ENCODE measurements around the gene SH3RF3.

SH3RF3 gene

DNA sequence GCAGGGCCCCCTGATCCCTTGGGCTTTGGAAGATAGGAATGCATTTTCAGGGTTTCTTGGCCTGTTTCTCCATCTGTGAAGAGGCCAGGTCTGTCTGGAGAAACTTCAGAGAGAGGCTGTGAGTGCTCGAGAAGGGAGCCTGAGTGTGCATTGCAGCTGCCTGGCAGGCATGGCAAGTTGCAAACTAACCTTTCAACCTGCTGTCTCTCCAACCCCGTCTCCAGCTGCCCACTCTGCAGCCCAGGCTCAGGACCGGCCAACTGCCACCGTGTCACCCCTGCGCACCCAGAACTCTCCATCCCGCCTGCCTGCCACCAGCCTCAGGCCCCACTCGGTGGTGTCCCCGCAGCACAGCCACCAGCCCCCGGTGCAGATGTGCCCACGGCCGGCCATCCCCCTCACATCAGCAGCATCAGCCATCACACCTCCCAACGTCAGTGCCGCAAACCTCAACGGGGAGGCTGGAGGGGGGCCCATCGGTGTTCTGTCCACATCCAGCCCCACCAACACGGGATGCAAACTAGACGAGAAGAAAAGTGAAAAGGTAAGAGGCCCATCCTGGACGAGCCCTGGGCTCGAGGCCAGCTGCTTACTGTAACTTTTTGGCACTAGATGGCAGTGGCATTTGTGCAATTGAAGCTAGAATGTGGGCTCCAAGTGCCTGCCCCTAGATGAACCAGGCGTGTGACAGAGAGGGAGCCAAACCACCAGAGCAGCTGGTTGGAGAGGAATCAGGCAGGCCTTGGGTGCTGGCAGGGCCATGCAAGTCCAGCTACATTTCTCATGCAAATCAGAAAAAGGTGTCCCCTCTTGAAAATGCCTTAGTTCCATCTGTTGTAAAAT is 320.2 kb downstream of the SH3RF3 start:
- no peak for DNase-seq (ENCODE audit: low read depth in 2 of 2)

- no peak for DNase-seq (ENCODE audit: low read depth in 2 of 2)
These were observed 321.7 kb downstream of the SH3RF3 start for GRCh38 chr2:109450574-109451273.

- DNase-seq (ENCODE audit: low read depth in 2 of 2) = no peak
These were observed 322.7 kb downstream of the SH3RF3 start for GRCh38 chr2:109451671-109452070.

GRCh38 chr2:109452318-109453305 is 323.6 kb downstream of the SH3RF3 start:
- no peak for DNase-seq (ENCODE audit: low read depth in 2 of 2)

DNA sequence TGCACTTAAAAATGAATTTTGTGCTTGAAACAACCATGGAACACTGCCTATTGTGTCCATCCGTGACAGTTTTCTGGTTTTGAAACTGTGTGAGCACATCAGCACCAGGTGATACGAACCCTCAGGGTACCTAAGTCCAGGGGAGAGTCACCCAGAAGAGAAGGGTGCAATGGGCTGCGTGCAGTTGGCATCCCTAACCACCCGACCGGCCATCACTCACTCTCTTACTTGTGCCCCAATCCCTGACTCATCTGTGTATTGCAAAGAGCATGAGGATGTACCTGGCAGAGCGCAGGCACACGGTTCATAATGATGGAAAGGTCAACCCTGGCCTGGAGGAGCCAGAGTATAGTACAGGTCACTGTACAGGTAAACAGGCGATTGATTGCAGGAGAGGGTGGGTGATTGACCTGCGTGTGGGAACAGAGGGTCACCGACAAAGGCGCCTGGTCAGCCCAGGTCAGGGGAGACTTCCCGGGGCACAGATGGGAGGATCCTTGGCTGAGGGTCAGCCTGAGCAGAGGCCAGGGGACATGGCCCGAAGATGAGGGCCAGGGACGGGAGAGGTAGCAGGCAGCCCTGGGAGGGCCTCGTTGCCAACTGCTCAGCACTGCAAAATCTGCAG is 324.5 kb downstream of the SH3RF3 start:
- DNase-seq (ENCODE audit: low read depth in 2 of 2) = no peak

DNA sequence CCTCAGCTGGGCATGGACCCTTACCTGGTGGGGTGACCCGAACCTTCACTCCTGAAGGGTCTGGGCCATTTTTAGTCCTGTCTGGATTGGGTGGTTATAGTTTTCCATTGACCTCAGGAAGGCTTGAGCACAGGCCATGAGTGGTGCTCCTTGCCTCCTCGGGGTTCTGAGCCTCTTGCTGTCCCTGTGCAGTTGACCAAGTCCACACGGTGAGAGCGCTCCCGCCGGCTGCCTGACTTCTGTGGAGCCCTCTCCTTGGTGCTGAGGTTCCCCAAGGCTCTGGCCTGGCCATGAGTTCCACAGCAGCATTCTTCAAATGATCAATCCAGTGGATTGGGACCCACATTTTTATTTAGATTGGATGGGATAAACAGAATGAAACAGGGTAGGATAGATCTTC is 325.3 kb downstream of the SH3RF3 start:
- no peak for DNase-seq (ENCODE audit: low read depth in 2 of 2)

GRCh38 chr2:109454765-109455394 is 325.9 kb downstream of the SH3RF3 start:
- no peak for DNase-seq (ENCODE audit: low read depth in 2 of 2)

DNA sequence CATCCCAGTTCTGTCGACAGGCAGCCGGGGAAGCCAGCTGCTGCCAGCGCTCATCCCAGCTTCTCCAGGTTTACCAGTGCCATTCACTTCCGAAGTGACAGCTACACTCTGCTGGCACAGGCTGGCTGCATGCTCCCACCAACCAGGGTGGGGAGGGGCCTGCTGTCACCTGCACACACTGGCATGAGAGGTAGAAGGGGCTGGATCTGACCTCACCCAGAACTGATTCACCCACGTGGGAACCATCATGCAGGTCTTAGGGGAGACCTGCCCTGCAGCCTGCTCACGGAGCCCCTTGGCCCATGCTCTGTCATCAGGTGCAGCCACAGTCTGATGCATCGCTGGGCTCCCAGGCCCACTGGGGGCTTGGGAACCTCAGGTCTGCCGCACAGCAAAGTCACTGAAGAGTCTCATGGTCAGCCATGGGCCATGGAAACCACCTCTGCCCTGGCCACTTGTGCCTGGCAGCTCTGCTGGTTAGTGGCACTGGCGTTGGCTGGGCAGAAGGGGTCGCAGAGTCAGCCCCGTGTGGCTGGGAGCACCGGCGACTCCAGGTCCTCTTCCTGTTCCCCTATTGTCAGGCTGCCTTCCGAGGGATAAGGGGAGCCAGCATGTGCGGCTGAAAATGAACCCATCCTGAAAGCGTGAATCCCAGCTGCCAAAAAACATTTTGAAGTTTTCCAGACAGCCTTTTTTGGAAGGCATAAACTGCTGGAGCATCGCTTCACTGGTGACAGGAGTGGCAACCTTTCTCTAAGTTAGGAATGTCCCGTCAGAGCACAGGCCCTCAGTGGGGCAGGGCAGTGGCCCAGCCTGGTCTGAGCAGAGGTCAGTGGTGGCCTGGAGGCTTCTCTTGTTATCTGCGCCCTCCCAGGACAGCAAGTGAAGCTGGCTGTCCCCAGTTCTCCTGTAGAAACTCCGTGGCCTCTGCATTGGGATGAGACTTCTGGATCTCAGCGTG is 327.0 kb downstream of the SH3RF3 start:
- no peak for DNase-seq (ENCODE audit: low read depth in 2 of 2)

- no peak for DNase-seq (ENCODE audit: low read depth in 2 of 2)
These were observed 327.8 kb downstream of the SH3RF3 start for GRCh38 chr2:109456776-109457175.

GRCh38 chr2:109457366-109457765 is 328.4 kb downstream of the SH3RF3 start:
- DNase-seq (ENCODE audit: low read depth in 2 of 2) = no peak

- DNase-seq (ENCODE audit: low read depth in 2 of 2) = no peak
These were observed 328.8 kb downstream of the SH3RF3 start for GRCh38 chr2:109457794-109458193.

DNA sequence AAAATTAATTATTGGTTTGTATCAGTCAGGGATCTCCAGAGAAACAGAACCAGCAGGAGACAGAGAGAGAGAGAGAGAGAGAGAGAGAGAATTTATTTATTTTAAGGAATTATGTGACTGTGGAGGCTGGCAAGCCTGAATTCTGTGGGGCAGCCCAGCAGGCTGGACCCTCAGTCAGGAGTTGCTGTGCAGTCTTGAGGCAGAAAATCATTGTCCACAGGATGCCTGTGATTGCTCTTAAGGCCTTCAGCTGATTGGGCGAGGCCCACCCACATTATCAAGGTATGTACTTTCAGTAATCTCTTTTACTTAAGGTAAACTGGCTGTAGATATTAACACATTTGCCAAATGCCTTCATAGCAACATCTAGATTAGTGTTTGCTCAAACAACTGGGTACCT is 329.5 kb downstream of the SH3RF3 start:
- no peak for DNase-seq (ENCODE audit: low read depth in 2 of 2)

DNA sequence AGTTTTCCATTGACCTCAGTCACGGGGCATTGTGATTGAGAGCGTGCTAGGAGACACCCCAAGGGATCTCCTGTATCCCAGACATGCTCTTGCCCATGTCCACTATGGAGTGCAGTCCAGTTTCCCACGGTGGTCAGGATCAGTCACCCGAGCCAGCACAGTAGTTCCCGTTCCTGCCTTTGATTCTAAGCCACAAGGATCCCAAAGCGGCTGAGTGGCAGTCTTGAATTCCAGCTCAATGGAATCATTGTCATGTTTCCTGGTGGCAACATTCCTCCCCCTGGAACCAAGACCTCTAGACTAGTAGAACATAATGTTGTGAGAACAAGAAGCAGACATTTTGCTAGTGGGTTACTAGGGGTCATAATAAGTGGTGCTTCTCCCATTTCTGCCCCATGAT is 330.5 kb downstream of the SH3RF3 start:
- DNase-seq (ENCODE audit: low read depth in 2 of 2) = no peak

GRCh38 chr2:109460553-109461324 is 331.7 kb downstream of the SH3RF3 start:
- no peak for DNase-seq (ENCODE audit: low read depth in 2 of 2)

DNA sequence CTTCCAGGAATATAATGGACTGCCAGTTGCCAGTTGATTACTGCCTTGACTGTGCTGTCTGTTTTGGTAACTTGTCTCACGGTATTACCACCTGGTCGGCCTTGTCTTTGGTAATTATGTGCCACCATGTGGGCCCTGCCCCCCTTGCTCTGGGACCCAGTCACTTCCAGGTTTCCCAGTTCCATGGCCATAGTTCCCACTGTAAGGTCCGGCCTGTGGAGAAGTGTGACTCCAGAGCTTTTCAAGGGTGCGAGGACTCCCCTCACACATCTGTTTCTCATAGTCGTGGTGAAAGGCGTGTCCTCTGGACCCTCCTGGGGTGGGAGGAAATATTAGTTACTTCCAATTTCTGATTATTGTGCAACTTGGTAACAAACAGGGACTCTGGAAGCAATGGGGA is 334.2 kb downstream of the SH3RF3 start:
- no peak for DNase-seq (ENCODE audit: low read depth in 2 of 2)

GRCh38 chr2:109463891-109464290 is 334.9 kb downstream of the SH3RF3 start:
- no peak for DNase-seq (ENCODE audit: low read depth in 2 of 2)

DNA sequence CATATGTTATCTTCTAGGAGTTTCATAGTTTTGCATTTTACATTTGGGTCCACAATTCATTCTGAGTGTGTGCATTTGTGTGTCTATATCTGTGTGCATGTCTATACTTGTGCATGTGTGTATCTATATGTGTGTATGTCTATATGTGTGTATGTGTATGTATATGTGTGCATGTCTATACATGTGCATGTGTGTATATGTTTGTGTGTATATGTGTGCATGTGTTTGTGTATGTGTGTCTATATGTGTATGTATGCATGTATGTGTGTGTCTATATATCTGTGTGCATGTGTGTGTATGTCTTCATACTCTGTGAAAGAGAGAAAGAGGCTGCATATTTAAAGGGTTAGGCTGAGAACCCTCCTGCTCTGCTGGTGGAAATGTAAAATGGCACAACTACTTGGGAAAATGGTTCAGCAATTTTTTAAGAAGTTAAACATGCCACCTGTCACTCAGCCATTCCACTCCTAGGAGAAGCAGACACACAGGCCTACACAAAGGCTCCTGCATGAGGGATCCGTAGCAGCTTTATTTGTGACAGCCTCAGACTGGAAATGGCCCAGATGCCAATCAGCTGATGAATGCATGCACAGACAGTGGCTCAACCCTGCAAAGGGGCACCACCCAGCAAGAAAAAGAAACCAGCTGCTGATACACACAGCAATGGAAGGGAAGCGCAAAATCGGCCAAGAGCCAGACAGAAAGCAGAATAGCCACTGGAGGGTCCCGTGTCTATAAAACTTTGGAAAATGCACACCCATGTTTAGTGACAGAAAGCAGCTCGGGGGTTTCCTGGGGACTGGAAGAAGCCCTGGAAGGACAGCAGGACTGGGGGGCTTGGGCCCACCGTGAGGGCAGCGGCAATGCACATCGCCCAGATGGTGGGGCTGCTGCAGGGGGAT is 337.9 kb downstream of the SH3RF3 start:
- DNase-seq (ENCODE audit: low read depth in 2 of 2) = no peak

- DNase-seq (ENCODE audit: low read depth in 2 of 2) = no peak
These were observed 338.7 kb downstream of the SH3RF3 start for GRCh38 chr2:109467701-109468100.

Measured in stimulated activated CD8-positive, alpha-beta memory T cell treated with anti-CD3 and anti-CD28 coated beads, Interleukin-15, amount 100 ng/mL, for 4 hours (primary cell).